Stimulated activated CD4-positive, alpha-beta T cell treated with anti-CD3 and anti-CD28 coated beads, Interleukin-2, amount 100 ng/mL, for 48 hours (primary cell): ENCODE results near the gene DDX41.

Source experiments
- DNase-seq, 2 donors: peaks; one replicate each; pipeline ENCODE4 v3.0.0-alpha.2; 2020

Gene DDX41

DNA sequence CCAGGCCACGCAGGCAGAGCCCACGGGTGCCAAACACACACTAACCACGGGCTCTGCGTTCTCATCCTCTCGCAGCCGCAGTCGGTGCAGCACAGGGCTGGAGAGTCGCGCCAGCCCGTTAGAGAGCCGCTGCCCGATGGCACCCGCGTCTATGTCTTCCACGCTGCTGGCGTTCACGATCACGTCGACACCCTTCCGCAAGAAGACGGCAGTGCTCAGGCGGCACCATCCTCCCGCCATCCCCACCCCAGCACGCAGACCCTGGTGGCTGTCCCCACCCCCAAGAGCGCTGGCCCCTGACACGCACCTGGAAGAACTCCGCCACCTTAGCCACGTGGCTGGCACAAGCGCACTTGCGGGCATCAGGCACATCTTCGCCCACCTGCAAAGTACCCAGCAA, 49.3 kb downstream of the DDX41 start:
- no peak for DNase-seq

GRCh38 chr5:177466861-177467260, 49.9 kb downstream of the DDX41 start:
- no peak for DNase-seq

GRCh38 chr5:177465044-177465443, 51.7 kb downstream of the DDX41 start:
- DNase-seq = no peak

DNA sequence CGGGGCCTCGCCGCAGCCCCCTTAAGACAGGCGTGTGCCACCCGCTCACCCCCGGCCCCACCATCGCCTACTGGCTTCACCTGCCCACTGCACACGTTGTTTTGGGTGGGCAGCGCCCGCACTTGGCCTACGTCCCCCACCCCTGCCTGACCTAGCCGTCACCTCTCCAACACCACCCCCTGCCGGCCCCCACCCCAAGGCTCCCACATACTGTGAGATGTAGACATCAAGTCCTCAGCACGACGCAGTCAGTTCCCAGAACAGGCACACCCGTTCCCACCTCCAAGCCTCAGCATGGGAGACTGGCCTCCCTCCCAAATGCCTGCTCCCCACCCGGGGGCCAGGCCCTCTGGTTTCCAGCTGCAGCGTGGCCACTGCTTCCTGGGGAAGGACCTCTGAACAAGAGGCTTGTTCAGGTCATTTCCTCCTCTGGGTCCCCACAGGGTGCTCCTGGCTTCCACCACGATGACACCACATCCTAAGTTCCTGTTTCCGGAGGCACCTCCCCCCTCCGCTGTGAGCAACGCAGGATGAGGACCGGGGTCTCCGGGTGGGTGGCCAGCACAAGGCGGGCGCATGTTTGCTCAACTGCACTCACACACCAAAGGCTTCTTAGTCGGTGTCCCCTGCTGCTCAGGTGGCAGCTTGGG, 54.6 kb downstream of the DDX41 start:
- no peak for DNase-seq
